HepG2 (cell line): ENCODE data around the gene LITAFD. TPM values are rescaled to one million over a fixed set of nuclear protein-coding genes. Genes with fewer than 3 reads are reported as not detected.

ENCODE experiments used
- ATF4 ChIP-seq, 2 experiments: fragments of 450-650 bp in 1 of 2; sonication (generic) in 1 of 2; formaldehyde crosslinking; IDR thresholded peaks; 2 replicates each; pipeline versions ENCODE4 v1.5.0 to v1.8.0; 2020 to 2022; ENCODE audit warnings: mild to moderate bottlenecking in 1 of 2, missing genetic modification reagents in 1 of 2
- ELF3 ChIP-seq: IDR thresholded peaks from 2 replicates; pipeline ENCODE4 v1.6.1; 2016; ENCODE audit warnings: missing genetic modification reagents, missing compliant biosample characterization
- FOXJ3 ChIP-seq: sonication (generic); formaldehyde crosslinking; IDR thresholded peaks from 2 replicates; pipeline ENCODE4 v1.4.0; 2020; ENCODE audit warnings: missing genetic modification reagents, mild to moderate bottlenecking, borderline replicate concordance
- KIAA2018 ChIP-seq: sonication (generic); formaldehyde crosslinking; IDR thresholded peaks from 2 replicates; pipeline ENCODE4 v1.5.0; 2020; ENCODE audit warnings: mild to moderate bottlenecking, missing genetic modification reagents, borderline replicate concordance
- MBD4 ChIP-seq: IDR thresholded peaks from 2 replicates; pipeline ENCODE4 v1.6.1; 2012; ENCODE audit warnings: low read length, inconsistent platforms, borderline replicate concordance
- MIER2 ChIP-seq: IDR thresholded peaks from 2 replicates; pipeline ENCODE4 v1.6.1; 2016; ENCODE audit warnings: missing biosample characterization, missing genetic modification reagents
- NCOA2 ChIP-seq: sonication (generic); formaldehyde crosslinking; IDR thresholded peaks from 2 replicates; pipeline ENCODE4 v1.8.0; 2022; ENCODE audit warnings: inconsistent platforms
- PRPF4 ChIP-seq: fragments of 200-400 bp; formaldehyde crosslinking; IDR thresholded peaks from 2 replicates; pipeline ENCODE4 v1.6.1; 2016; ENCODE audit warnings: low read length, low read depth; ENCODE audit not compliant: poor library complexity, severe bottlenecking
- SRSF4 ChIP-seq: fragments of 200-400 bp; formaldehyde crosslinking; IDR thresholded peaks from one replicate; pipeline ENCODE4 v1.6.1; 2018; ENCODE audit warnings: mild to moderate bottlenecking, low read depth, low read length, moderate library complexity; ENCODE audit not compliant: poor library complexity, severe bottlenecking
- STAT5B ChIP-seq: sonication (generic); formaldehyde crosslinking; IDR thresholded peaks from 2 replicates; pipeline ENCODE4 v1.4.0; 2020; ENCODE audit warnings: missing genetic modification reagents
- ZBTB26 ChIP-seq: IDR thresholded peaks from 2 replicates; pipeline ENCODE4 v1.6.1; 2016; ENCODE audit warnings: missing compliant biosample characterization, missing genetic modification reagents, borderline replicate concordance
- ZC3H4 ChIP-seq: sonication (generic); formaldehyde crosslinking; IDR thresholded peaks from 2 replicates; pipeline ENCODE4 v1.4.0; 2020; ENCODE audit warnings: missing genetic modification reagents, borderline replicate concordance
- ZNF260 ChIP-seq: sonication (generic); formaldehyde crosslinking; IDR thresholded peaks from 2 replicates; pipeline ENCODE4 v1.4.0; 2020; ENCODE audit warnings: missing genetic modification reagents, low read depth, mild to moderate bottlenecking, borderline replicate concordance
- ZNF30 ChIP-seq: sonication (generic); formaldehyde crosslinking; IDR thresholded peaks from 2 replicates; pipeline ENCODE4 v1.5.0; 2020; ENCODE audit warnings: mild to moderate bottlenecking, missing genetic modification reagents
- ZNF451 ChIP-seq: sonication (generic); formaldehyde crosslinking; IDR thresholded peaks from 2 replicates; pipeline ENCODE4 v1.5.0; 2020; ENCODE audit warnings: mild to moderate bottlenecking, missing genetic modification reagents
- ZNF549 ChIP-seq: sonication (generic); formaldehyde crosslinking; IDR thresholded peaks from 2 replicates; pipeline ENCODE4 v1.5.0; 2020; ENCODE audit warnings: missing genetic modification reagents
- ZNF639 ChIP-seq: conservative IDR thresholded peaks from 2 replicates; pipeline ENCODE4 v1.6.1; 2018; ENCODE audit warnings: missing genetic modification reagents
- ZNF766 ChIP-seq: sonication (generic); formaldehyde crosslinking; IDR thresholded peaks from 2 replicates; pipeline ENCODE4 v1.5.0; 2020; ENCODE audit warnings: missing genetic modification reagents, borderline replicate concordance
- ZNF792 ChIP-seq: IDR thresholded peaks from 2 replicates; pipeline ENCODE4 v1.6.1; 2016
- polyA plus RNA-seq, 8 experiments: library from polyadenylated mRNA; depleted of rRNA in 3 of 8; stranded (reverse) in 7 of 8; unstranded in 1 of 8; fragments of >200 nt; fragmentation: Illumina TruSeq in 4 of 8; extraction: Trizol in 4 of 8; gene quantifications; 2 replicates each; pipeline versions ENCODE4 v1.2.1 to v1.2.3, GENCODE V29; 2011 to 2016; ENCODE audit warnings: low read depth in 4 of 8, missing spikeins in 1 of 8, mixed read lengths in 1 of 8; ENCODE audit not compliant: insufficient read depth in 1 of 8
- total RNA-seq, 5 experiments: library from RNA; depleted of rRNA; stranded (reverse); fragments of >200 nt; fragmentation: Illumina TruSeq; extraction: Trizol; gene quantifications; 2 replicates each; pipeline ENCODE4 v1.2.3, GENCODE V29; 2016; ENCODE audit warnings: low read depth in 1 of 5

Gene LITAFD
- total and polyA plus RNA-seq, 2 of the 13 experiments (the other 11 are each of a cell fraction or from before 2014, with no cell fraction given): not detected

- TF ChIP-seq STAT5B (no peak), ZNF792 (CRISPR knock-in tag) (no peak), ZC3H4 (CRISPR knock-in tag) (no peak), MIER2 (CRISPR knock-in tag) (no peak), ZNF766 (CRISPR knock-in tag) (no peak), ZNF639 (CRISPR knock-in tag) (0 out of 2 replicates have a peak, but pooled peaks have one; percentile 6), ATF4 (CRISPR knock-in tag; IDR thresholded peaks at IDR 0.05) (no peak), KIAA2018 (CRISPR knock-in tag) (no peak), ZNF451 (CRISPR knock-in tag) (no peak), ZNF30 (no peak), ZNF549 (CRISPR knock-in tag) (no peak), ZNF260 (CRISPR knock-in tag) (no peak), FOXJ3 (CRISPR knock-in tag) (no peak), PRPF4 (no peak), NCOA2 (CRISPR knock-in tag) (0 out of 2 replicates have a peak, but pooled peaks have one; percentile 20), SRSF4 (no peak), MBD4 (no peak), ZBTB26 (CRISPR knock-in tag) (no peak), ELF3 (CRISPR knock-in tag) (no peak)
Observed at GRCh38 chr16:8861563-8862308, 20.4 kb upstream of the LITAFD start (continued).
